ENCODE measurements around the gene ITGA2B. TPM values are rescaled to one million over a fixed set of nuclear protein-coding genes. Genes with fewer than 3 reads are reported as not detected.

The ITGA2B gene
- total RNA-seq, 4 donors from 2014 or later, result 0.14 to 0.32 TPM; not detected in 2

GRCh38 chr17:44362459-44362948, 26.9 kb downstream of the ITGA2B start:
- peak overlapping the region in 1 of 4 donors; percentile 83 for H3K4me3 ChIP-seq
- no peak for TF ChIP-seq EP300 (IDR thresholded peaks at IDR 0.05; ENCODE audit: low read depth)
- no peak for TF ChIP-seq POLR2AphosphoS5 (IDR thresholded peaks at IDR 0.05)
- no peak for TF ChIP-seq POLR2A (IDR thresholded peaks at IDR 0.05)
- no peak for TF ChIP-seq CTCF (IDR thresholded peaks at IDR 0.05)

GRCh38 chr17:44361292-44362260, 27.9 kb downstream of the ITGA2B start:
- no peak overlapping the region for H3K4me3 ChIP-seq
- WGBS, 2 donors (ENCODE audit: low coverage in 1 of 2), result 37 to 44% methylated on average over 2 to 10 of the region's 11 CpGs
- in situ Hi-C loops (cut with MboI; ENCODE audit: low pct_ligation_motif_present in 1 of 4, low pct_unique_long_range_greater_than_20kb in 1 of 4, low sequenced_read_pairs in 3 of 4), result no loop called here
- peaks cover 33% of the 10 kb centered on the region for H3K27me3 ChIP-seq
- no peak for DNase-seq
- no peaks in the 10 kb centered on the region for H3K9me3 ChIP-seq
- H3K36me3 ChIP-seq, result no peaks in the 10 kb centered on the region
- no peak for TF ChIP-seq EP300 (IDR thresholded peaks at IDR 0.05; ENCODE audit: low read depth)
- no peak for TF ChIP-seq POLR2AphosphoS5 (IDR thresholded peaks at IDR 0.05)
- TF ChIP-seq CTCF (IDR thresholded peaks at IDR 0.05), result no peak
- TF ChIP-seq POLR2A (IDR thresholded peaks at IDR 0.05), result no peak
- H3K27ac ChIP-seq, result no peak overlapping the region
- peaks cover 0 to 13% (median 4%) of the 10 kb centered on the region in 4 donors for H3K4me1 ChIP-seq
- intact Hi-C loops (cut with DNase I; ENCODE audit: low total_unique reads), result no loop called here

More at GRCh38 chr17:44362459-44362948, 26.9 kb downstream of the ITGA2B start:
- peaks cover 38% of the 10 kb centered on the region for H3K27me3 ChIP-seq
- peaks cover 0 to 13% (median 4%) of the 10 kb centered on the region in 4 donors for H3K4me1 ChIP-seq
- DNase-seq, result no peak
- in situ Hi-C loops (cut with MboI; ENCODE audit: low pct_ligation_motif_present in 1 of 4, low pct_unique_long_range_greater_than_20kb in 1 of 4, low sequenced_read_pairs in 3 of 4) (no loop called here), intact Hi-C loops (cut with DNase I; ENCODE audit: low total_unique reads) (no loop called here)
- WGBS, 2 donors (ENCODE audit: low coverage in 1 of 2), result 38% methylated on average over 3 of the region's 11 CpGs; no CpG with 5 or more reads in 1 of the 2 donors
- no peaks in the 10 kb centered on the region for H3K36me3 ChIP-seq
- H3K9me3 ChIP-seq, result no peaks in the 10 kb centered on the region
- no peak overlapping the region for H3K27ac ChIP-seq

- peaks cover 0 to 13% (median 4%) of the 10 kb centered on the region in 4 donors for H3K4me1 ChIP-seq
- H3K27ac ChIP-seq, result no peak overlapping the region
- peaks cover 29% of the 10 kb centered on the region for H3K27me3 ChIP-seq
- DNase-seq, result no peak
- 53% methylated on average over 5 of the region's 5 CpGs; no CpG with 5 or more reads in 1 of the 2 donors for WGBS, 2 donors (ENCODE audit: low coverage in 1 of 2)
- in situ Hi-C loops (cut with MboI; ENCODE audit: low pct_ligation_motif_present in 1 of 4, low pct_unique_long_range_greater_than_20kb in 1 of 4, low sequenced_read_pairs in 3 of 4) (no loop called here), intact Hi-C loops (cut with DNase I; ENCODE audit: low total_unique reads) (no loop called here)
- TF ChIP-seq EP300 (IDR thresholded peaks at IDR 0.05; ENCODE audit: low read depth) (no peak), POLR2AphosphoS5 (IDR thresholded peaks at IDR 0.05) (no peak), POLR2A (IDR thresholded peaks at IDR 0.05) (no peak), CTCF (IDR thresholded peaks at IDR 0.05) (no peak)
- H3K4me3 ChIP-seq, result no peak overlapping the region
- H3K36me3 ChIP-seq, result no peaks in the 10 kb centered on the region
- no peaks in the 10 kb centered on the region for H3K9me3 ChIP-seq
Measured at GRCh38 chr17:44360826-44361225, 28.6 kb downstream of the ITGA2B start.

GRCh38 chr17:44360144-44360533, 29.3 kb downstream of the ITGA2B start:
- in situ Hi-C loops (cut with MboI; ENCODE audit: low pct_ligation_motif_present in 1 of 4, low pct_unique_long_range_greater_than_20kb in 1 of 4, low sequenced_read_pairs in 3 of 4) (no loop called here), intact Hi-C loops (cut with DNase I; ENCODE audit: low total_unique reads) (no loop called here)
- no peak overlapping the region for H3K27ac ChIP-seq
- no peaks in the 10 kb centered on the region for H3K36me3 ChIP-seq
- H3K9me3 ChIP-seq, result no peaks in the 10 kb centered on the region
- peaks cover 0 to 13% (median 4%) of the 10 kb centered on the region in 4 donors for H3K4me1 ChIP-seq
- H3K27me3 ChIP-seq, result peaks cover 30% of the 10 kb centered on the region
- DNase-seq, result no peak
- TF ChIP-seq CTCF (IDR thresholded peaks at IDR 0.05), result no peak
- H3K4me3 ChIP-seq, result no peak overlapping the region
- WGBS, 2 donors (ENCODE audit: low coverage in 1 of 2), result 48 to 61% methylated on average over 4 to 6 of the region's 6 CpGs
